SK-N-SH treated with all-trans-retinoic acid at 6 μM for 48 hours (cell line): Measurements from ENCODE around the gene RIMS3.
"Not testable (repeated sequence)": the region's sequence is repeated elsewhere in the genome, so short reads cannot be mapped to it uniquely, and the experiment has no call there.

Experiments
- ATAC-seq: fragments of 200-7000 bp; cut with Tn5 transposase; 3 replicates; pipeline ENCODE4 v1.9.1; 2020; ENCODE audit warnings: mild to moderate bottlenecking, moderate library complexity
- ARNTL ChIP-seq: fragments of 450-650 bp; formaldehyde crosslinking; IDR thresholded peaks from 2 replicates; pipeline ENCODE4 v1.5.0; 2020; ENCODE audit warnings: low read depth, mild to moderate bottlenecking, moderate library complexity, borderline replicate concordance
- BACH2 ChIP-seq: fragments of 250-450 bp; sonication (Bioruptor Pico); IDR thresholded peaks from 2 replicates; pipeline ENCODE4 v1.9.0; 2021; ENCODE audit warnings: mild to moderate bottlenecking, borderline replicate concordance
- CSDC2 ChIP-seq: fragments of 250-450 bp; sonication (Bioruptor Pico); IDR thresholded peaks from 2 replicates; pipeline ENCODE4 v1.5.0; 2020; ENCODE audit warnings: mild to moderate bottlenecking, moderate library complexity
- ESRRG ChIP-seq: fragments of 250-450 bp; sonication (Bioruptor Pico); IDR thresholded peaks from 2 replicates; pipeline ENCODE4 v1.6.1; 2021; ENCODE audit warnings: mild to moderate bottlenecking
- GLIS3 ChIP-seq: fragments of 250-450 bp; sonication (Bioruptor Pico); IDR thresholded peaks from 2 replicates; pipeline ENCODE4 v1.5.0; 2020; ENCODE audit warnings: mild to moderate bottlenecking, moderate library complexity
- ISL1 ChIP-seq: fragments of 250-450 bp; sonication (Bioruptor Pico); IDR thresholded peaks from 2 replicates; pipeline ENCODE4 v2.1.2; 2022; ENCODE audit warnings: mild to moderate bottlenecking, moderate library complexity
- OSR1 ChIP-seq: fragments of 250-450 bp; sonication (Bioruptor Pico); IDR thresholded peaks from 2 replicates; pipeline ENCODE4 v1.8.0; 2022; ENCODE audit warnings: moderate library complexity, mild to moderate bottlenecking, inconsistent platforms
- PPARA ChIP-seq: fragments of 250-450 bp; sonication (Bioruptor Pico); IDR thresholded peaks from 2 replicates; pipeline ENCODE4 v1.5.0; 2020; ENCODE audit warnings: mild to moderate bottlenecking, borderline replicate concordance
- RARB ChIP-seq: fragments of 250-450 bp; sonication (Bioruptor Pico); IDR thresholded peaks from 2 replicates; pipeline ENCODE4 v1.8.0; 2021; ENCODE audit warnings: mild to moderate bottlenecking, moderate library complexity
- SNAI2 ChIP-seq: fragments of 250-450 bp; sonication (Bioruptor Pico); IDR thresholded peaks from 2 replicates; pipeline ENCODE4 v1.5.0; 2020; ENCODE audit warnings: mild to moderate bottlenecking, moderate library complexity
- TCF4 ChIP-seq: fragments of 250-450 bp; sonication (Bioruptor Pico); IDR thresholded peaks from 2 replicates; pipeline ENCODE4 v1.8.0; 2021; ENCODE audit warnings: mild to moderate bottlenecking, moderate library complexity, borderline replicate concordance
- TOX ChIP-seq: fragments of 250-450 bp; sonication (Bioruptor Pico); IDR thresholded peaks from 2 replicates; pipeline ENCODE4 v1.8.0; 2021; ENCODE audit warnings: mild to moderate bottlenecking, moderate library complexity, borderline replicate concordance
- ZC3H10 ChIP-seq: fragments of 250-450 bp; sonication (Bioruptor Pico); IDR thresholded peaks from 2 replicates; pipeline ENCODE4 v1.5.1; 2021; ENCODE audit warnings: mild to moderate bottlenecking, moderate library complexity
- ZFP3 ChIP-seq: fragments of 250-450 bp; sonication (Bioruptor Pico); IDR thresholded peaks from 2 replicates; pipeline ENCODE4 v1.5.0; 2020; ENCODE audit warnings: mild to moderate bottlenecking, moderate library complexity
- ZFP30 ChIP-seq: fragments of 450-650 bp; formaldehyde crosslinking; IDR thresholded peaks from 2 replicates; pipeline ENCODE4 v1.5.0; 2022; ENCODE audit warnings: mild to moderate bottlenecking, moderate library complexity
- ZNF565 ChIP-seq: fragments of 450-650 bp; formaldehyde crosslinking; conservative IDR thresholded peaks from 2 replicates; pipeline ENCODE4 v1.5.0; 2020; ENCODE audit warnings: low read depth, mild to moderate bottlenecking, moderate library complexity
- ZNF70 ChIP-seq: fragments of 450-650 bp; formaldehyde crosslinking; IDR thresholded peaks from 2 replicates; pipeline ENCODE4 v1.5.0; 2020; ENCODE audit warnings: mild to moderate bottlenecking, moderate library complexity
- ZNF8 ChIP-seq: fragments of 450-650 bp; formaldehyde crosslinking; IDR thresholded peaks from 2 replicates; pipeline ENCODE4 v1.5.0; 2020; ENCODE audit warnings: mild to moderate bottlenecking, moderate library complexity
- TF ChIP-seq, protein P1 (sequence below): fragments of 250-450 bp; sonication (Bioruptor Pico); IDR thresholded peaks from 2 replicates; pipeline ENCODE4 v1.5.1; 2020; ENCODE audit warnings: low read depth, mild to moderate bottlenecking, moderate library complexity
- TF ChIP-seq, protein P2 (sequence below): fragments of 250-450 bp; sonication (Bioruptor Pico); IDR thresholded peaks from 2 replicates; pipeline ENCODE4 v1.8.0; 2021; ENCODE audit warnings: low read depth, mild to moderate bottlenecking, moderate library complexity, borderline replicate concordance
- TF ChIP-seq, protein P3 (sequence below): fragments of 250-450 bp; sonication (Bioruptor Pico); IDR thresholded peaks from 2 replicates; pipeline ENCODE4 v1.5.0; 2020; ENCODE audit warnings: mild to moderate bottlenecking, moderate library complexity
- TF ChIP-seq, protein P4 (sequence below): fragments of 250-450 bp; sonication (Bioruptor Pico); IDR thresholded peaks from 2 replicates; pipeline ENCODE4 v1.5.1; 2021; ENCODE audit warnings: mild to moderate bottlenecking, moderate library complexity
- TF ChIP-seq, protein P5 (sequence below): fragments of 250-450 bp; sonication (Bioruptor Pico); IDR thresholded peaks from 2 replicates; pipeline ENCODE4 v1.8.0; 2020; ENCODE audit warnings: mild to moderate bottlenecking, moderate library complexity, borderline replicate concordance

The RIMS3 gene

DNA sequence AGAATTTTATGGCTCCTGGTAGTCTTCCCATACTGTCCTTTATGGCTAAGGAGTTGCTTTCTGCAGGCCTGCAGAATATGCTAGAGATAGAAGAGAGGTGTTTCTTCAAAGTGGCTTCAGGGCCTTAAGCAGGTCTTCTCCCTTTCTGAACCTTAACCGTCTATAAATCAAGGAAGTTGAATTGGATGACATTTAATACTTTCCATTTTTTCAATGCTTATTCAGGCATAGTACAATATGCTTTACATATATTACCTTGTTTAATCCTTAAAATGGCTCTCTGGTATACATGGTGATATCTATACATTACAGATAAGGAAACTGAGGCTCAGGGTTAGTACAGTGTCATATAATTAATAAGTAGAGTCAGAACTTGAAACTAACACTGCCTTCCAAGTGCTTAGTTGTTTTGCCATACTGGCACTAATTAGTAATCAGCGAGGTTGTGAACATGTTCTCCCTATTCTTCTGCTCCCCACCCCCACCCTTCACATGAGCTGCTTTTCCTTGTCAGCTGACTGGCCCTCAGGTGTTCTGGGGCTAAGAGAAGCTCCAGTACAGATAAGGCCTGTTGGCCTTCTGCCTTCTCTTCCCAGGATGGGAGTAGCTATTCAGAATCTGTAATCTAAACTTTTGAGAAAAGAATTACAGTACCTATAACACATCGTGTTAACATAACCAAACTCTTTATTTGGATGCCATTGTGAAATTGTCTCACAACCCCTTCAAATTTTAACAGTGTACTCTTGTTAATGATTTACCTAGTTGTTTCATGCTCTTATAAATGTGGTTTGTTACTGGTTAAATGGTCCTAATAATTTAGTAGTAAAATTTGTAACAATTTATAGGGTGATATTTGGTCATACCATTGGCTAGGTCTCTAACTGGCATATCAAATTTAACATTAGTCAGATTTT is 39.6 kb upstream of the RIMS3 start:
- ATAC-seq = no peak
- TF ChIP-seq RARB (CRISPR knock-in tag) (no peak), ISL1 (CRISPR knock-in tag) (no peak), OSR1 (CRISPR knock-in tag) (no peak), ARNTL (CRISPR knock-in tag) (no peak), BACH2 (no peak), TCF4 (CRISPR knock-in tag) (no peak), CSDC2 (no peak), GLIS3 (CRISPR knock-in tag) (no peak), ZNF70 (CRISPR knock-in tag) (no peak), ESRRG (CRISPR knock-in tag) (no peak), ZNF8 (CRISPR knock-in tag) (no peak), ZFP3 (no peak), ZNF565 (CRISPR knock-in tag) (no peak), ZC3H10 (no peak), SNAI2 (CRISPR knock-in tag) (no peak), TOX (CRISPR knock-in tag) (no peak)
- TF ChIP-seq, protein P1, sequence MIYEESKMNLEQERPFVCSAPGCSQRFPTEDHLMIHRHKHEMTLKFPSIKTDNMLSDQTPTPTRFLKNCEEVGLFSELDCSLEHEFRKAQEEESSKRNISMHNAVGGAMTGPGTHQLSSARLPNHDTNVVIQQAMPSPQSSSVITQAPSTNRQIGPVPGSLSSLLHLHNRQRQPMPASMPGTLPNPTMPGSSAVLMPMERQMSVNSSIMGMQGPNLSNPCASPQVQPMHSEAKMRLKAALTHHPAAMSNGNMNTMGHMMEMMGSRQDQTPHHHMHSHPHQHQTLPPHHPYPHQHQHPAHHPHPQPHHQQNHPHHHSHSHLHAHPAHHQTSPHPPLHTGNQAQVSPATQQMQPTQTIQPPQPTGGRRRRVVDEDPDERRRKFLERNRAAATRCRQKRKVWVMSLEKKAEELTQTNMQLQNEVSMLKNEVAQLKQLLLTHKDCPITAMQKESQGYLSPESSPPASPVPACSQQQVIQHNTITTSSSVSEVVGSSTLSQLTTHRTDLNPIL (CRISPR knock-in tag) = no peak
- TF ChIP-seq, protein P2, sequence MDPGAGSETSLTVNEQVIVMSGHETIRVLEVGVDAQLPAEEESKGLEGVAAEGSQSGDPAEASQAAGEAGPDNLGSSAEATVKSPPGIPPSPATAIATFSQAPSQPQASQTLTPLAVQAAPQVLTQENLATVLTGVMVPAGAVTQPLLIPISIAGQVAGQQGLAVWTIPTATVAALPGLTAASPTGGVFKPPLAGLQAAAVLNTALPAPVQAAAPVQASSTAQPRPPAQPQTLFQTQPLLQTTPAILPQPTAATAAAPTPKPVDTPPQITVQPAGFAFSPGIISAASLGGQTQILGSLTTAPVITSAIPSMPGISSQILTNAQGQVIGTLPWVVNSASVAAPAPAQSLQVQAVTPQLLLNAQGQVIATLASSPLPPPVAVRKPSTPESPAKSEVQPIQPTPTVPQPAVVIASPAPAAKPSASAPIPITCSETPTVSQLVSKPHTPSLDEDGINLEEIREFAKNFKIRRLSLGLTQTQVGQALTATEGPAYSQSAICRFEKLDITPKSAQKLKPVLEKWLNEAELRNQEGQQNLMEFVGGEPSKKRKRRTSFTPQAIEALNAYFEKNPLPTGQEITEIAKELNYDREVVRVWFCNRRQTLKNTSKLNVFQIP = no peak
- TF ChIP-seq, protein P3, sequence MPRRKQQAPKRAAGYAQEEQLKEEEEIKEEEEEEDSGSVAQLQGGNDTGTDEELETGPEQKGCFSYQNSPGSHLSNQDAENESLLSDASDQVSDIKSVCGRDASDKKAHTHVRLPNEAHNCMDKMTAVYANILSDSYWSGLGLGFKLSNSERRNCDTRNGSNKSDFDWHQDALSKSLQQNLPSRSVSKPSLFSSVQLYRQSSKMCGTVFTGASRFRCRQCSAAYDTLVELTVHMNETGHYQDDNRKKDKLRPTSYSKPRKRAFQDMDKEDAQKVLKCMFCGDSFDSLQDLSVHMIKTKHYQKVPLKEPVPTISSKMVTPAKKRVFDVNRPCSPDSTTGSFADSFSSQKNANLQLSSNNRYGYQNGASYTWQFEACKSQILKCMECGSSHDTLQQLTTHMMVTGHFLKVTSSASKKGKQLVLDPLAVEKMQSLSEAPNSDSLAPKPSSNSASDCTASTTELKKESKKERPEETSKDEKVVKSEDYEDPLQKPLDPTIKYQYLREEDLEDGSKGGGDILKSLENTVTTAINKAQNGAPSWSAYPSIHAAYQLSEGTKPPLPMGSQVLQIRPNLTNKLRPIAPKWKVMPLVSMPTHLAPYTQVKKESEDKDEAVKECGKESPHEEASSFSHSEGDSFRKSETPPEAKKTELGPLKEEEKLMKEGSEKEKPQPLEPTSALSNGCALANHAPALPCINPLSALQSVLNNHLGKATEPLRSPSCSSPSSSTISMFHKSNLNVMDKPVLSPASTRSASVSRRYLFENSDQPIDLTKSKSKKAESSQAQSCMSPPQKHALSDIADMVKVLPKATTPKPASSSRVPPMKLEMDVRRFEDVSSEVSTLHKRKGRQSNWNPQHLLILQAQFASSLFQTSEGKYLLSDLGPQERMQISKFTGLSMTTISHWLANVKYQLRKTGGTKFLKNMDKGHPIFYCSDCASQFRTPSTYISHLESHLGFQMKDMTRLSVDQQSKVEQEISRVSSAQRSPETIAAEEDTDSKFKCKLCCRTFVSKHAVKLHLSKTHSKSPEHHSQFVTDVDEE = no peak
- TF ChIP-seq, protein P4, sequence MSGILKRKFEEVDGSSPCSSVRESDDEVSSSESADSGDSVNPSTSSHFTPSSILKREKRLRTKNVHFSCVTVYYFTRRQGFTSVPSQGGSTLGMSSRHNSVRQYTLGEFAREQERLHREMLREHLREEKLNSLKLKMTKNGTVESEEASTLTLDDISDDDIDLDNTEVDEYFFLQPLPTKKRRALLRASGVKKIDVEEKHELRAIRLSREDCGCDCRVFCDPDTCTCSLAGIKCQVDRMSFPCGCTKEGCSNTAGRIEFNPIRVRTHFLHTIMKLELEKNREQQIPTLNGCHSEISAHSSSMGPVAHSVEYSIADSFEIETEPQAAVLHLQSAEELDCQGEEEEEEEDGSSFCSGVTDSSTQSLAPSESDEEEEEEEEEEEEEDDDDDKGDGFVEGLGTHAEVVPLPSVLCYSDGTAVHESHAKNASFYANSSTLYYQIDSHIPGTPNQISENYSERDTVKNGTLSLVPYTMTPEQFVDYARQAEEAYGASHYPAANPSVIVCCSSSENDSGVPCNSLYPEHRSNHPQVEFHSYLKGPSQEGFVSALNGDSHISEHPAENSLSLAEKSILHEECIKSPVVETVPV (CRISPR knock-in tag) = no peak

DNA sequence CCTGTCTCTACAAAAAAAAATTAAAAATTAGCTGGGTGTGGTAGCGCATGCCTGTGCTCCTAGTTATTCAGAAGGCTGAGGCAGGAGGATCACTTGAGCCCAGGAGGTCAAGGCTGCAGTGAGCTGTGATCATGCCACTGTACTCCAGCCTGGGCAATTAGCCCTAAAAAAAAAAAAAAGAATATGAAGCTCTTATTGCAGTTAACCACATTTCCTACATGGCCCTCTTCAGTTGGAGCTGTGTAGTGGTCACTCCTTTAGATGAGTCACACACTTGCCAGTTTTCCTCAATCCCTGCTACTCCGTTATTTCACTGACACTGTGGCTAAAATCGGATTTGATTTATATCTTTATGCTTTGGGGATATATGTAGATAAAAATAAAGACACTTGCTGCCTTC is 37.8 kb upstream of the RIMS3 start:
- TF ChIP-seq, protein P1 (CRISPR knock-in tag) = no peak
- TF ChIP-seq, protein P5, sequence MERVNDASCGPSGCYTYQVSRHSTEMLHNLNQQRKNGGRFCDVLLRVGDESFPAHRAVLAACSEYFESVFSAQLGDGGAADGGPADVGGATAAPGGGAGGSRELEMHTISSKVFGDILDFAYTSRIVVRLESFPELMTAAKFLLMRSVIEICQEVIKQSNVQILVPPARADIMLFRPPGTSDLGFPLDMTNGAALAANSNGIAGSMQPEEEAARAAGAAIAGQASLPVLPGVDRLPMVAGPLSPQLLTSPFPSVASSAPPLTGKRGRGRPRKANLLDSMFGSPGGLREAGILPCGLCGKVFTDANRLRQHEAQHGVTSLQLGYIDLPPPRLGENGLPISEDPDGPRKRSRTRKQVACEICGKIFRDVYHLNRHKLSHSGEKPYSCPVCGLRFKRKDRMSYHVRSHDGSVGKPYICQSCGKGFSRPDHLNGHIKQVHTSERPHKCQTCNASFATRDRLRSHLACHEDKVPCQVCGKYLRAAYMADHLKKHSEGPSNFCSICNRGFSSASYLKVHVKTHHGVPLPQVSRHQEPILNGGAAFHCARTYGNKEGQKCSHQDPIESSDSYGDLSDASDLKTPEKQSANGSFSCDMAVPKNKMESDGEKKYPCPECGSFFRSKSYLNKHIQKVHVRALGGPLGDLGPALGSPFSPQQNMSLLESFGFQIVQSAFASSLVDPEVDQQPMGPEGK (CRISPR knock-in tag) = no peak
- TF ChIP-seq ZFP30 (no peak), PPARA (CRISPR knock-in tag) (no peak), ESRRG (CRISPR knock-in tag) (no peak)
- ATAC-seq = peak; percentile 96

DNA sequence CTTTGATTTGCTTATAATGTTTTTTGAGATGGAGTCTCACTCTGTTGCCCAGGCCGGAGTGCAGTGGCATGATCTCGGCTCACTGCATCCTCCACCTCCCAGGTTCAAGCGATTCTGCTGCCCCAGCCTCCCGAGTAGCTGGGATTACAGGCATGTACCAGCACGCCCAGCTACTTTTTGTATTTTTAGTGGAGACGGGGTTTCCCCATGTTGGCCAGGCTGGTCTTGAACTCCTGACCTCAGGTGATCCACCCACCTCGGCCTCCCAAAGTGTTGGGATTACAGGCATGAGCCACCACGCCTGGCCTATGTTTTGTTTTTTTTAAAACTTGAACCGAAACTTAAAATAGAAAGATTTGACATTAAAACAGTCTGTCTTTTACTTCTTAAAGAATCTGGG is 37.3 kb upstream of the RIMS3 start:
- not testable (repeated sequence) for ATAC-seq
